Progenitor cell of endocrine pancreas (in vitro differentiated cells): Measurements from ENCODE around the gene NIPBL. TPM values are rescaled to one million over a fixed set of nuclear protein-coding genes. Genes with fewer than 3 reads are reported as not detected.
"Not testable (repeated sequence)": the region's sequence is repeated elsewhere in the genome, so short reads cannot be mapped to it uniquely, and the experiment has no call there.

ENCODE experiments used
- DNase-seq: peaks from one replicate; pipeline ENCODE4 v3.0.0; 2021; ENCODE audit warnings: low spot score; ENCODE audit not compliant: unreplicated experiment
- H3K27ac Mint-ChIP-seq: 2 replicates; pipeline ENCODE4 v1.8.0; 2021; ENCODE audit warnings: mild to moderate bottlenecking, moderate library complexity, mixed read lengths
- H3K27me3 Mint-ChIP-seq: 2 replicates; pipeline ENCODE4 v1.8.0; 2021; ENCODE audit warnings: mixed read lengths
- H3K36me3 Mint-ChIP-seq: 2 replicates; pipeline ENCODE4 v1.8.0; 2022; ENCODE audit warnings: mixed read lengths; ENCODE audit not compliant: insufficient read depth
- H3K4me1 Mint-ChIP-seq: 2 replicates; pipeline ENCODE4 v1.8.0; 2021; ENCODE audit warnings: low read depth, mixed read lengths
- H3K4me3 Mint-ChIP-seq: 2 replicates; pipeline ENCODE4 v1.8.0; 2021; ENCODE audit warnings: low read depth, mild to moderate bottlenecking, moderate library complexity, mixed read lengths
- H3K9me3 Mint-ChIP-seq: 2 replicates; pipeline ENCODE4 v1.8.0; 2021; ENCODE audit warnings: low read depth, mixed read lengths
- total RNA-seq: library from RNA; stranded (reverse); gene quantifications from 2 replicates; pipeline ENCODE4 v1.2.1, GENCODE V29; 2021
- TF ChIP-seq, protein P1 (sequence below): fragments of 200-600 bp; sonication (generic); IDR thresholded peaks from one replicate; pipeline ENCODE4 v1.5.0; 2021; ENCODE audit warnings: antibody characterized with exemption, mild to moderate bottlenecking; ENCODE audit not compliant: unreplicated experiment

NIPBL gene
- total RNA-seq, 1 donor from 2014 or later, result 85.6 TPM

- Mint-ChIP-seq H3K9me3 (peaks cover 44% of the 10 kb centered on the region), H3K36me3 (peaks cover 45% of the 10 kb centered on the region), H3K4me3 (no peak overlapping the region), H3K4me1 (peaks cover 41% of the 10 kb centered on the region), H3K27me3 (peaks cover 2% of the 10 kb centered on the region), H3K27ac (peak overlapping the region; percentile 58)
- DNase-seq, result no peak
- TF ChIP-seq, protein P1, sequence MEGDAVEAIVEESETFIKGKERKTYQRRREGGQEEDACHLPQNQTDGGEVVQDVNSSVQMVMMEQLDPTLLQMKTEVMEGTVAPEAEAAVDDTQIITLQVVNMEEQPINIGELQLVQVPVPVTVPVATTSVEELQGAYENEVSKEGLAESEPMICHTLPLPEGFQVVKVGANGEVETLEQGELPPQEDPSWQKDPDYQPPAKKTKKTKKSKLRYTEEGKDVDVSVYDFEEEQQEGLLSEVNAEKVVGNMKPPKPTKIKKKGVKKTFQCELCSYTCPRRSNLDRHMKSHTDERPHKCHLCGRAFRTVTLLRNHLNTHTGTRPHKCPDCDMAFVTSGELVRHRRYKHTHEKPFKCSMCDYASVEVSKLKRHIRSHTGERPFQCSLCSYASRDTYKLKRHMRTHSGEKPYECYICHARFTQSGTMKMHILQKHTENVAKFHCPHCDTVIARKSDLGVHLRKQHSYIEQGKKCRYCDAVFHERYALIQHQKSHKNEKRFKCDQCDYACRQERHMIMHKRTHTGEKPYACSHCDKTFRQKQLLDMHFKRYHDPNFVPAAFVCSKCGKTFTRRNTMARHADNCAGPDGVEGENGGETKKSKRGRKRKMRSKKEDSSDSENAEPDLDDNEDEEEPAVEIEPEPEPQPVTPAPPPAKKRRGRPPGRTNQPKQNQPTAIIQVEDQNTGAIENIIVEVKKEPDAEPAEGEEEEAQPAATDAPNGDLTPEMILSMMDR, result no peak
Observed at GRCh38 chr5:37090123-37090726, 213.7 kb downstream of the NIPBL start.

DNA sequence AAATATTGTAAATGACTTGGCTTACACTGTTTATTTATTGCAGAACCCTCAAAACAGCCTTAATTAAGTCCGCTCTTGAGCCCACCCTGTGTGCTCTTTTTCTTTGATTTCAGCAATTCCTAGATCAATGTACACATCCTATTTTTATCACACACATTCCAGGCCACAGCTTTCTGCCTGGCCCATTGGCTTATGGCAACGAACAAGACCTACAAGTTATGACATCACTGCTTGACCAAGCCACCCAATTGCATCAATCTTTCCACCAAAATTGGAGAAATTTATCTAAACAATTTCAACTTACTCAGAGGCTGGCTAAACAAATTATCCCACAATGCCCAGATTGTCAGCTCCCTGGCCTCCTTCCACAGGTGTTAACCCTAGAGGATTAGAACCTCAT, 214.2 kb downstream of the NIPBL start:
- H3K4me3 Mint-ChIP-seq, result no peak overlapping the region
- H3K4me1 Mint-ChIP-seq, result peaks cover 41% of the 10 kb centered on the region
- TF ChIP-seq, protein P1, result no peak
- DNase-seq, result no peak
- peaks cover 44% of the 10 kb centered on the region for H3K36me3 Mint-ChIP-seq
- peaks cover 42% of the 10 kb centered on the region for H3K9me3 Mint-ChIP-seq
- H3K27ac Mint-ChIP-seq, result peak overlapping the region; percentile 32
- H3K27me3 Mint-ChIP-seq, result peaks cover 2% of the 10 kb centered on the region

DNA sequence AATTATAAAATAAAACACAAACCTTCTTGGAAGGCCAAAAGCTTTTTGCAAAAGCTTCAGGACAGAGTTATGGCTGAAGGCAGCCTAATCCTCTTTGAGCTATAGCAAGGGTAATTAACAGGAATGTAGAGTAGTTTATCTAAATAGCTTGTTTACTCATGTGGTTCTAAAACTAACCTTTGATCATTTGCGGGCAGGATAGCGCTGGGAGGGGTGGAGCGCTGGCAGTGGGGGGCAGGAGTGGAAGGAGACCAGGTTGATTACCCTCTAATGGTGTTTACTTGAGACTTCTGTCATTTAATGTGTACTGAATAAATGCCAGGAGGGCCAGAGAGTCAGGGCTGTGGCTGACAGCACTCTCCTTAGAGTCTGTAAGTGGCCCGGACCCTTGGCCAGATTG, 217.2 kb downstream of the NIPBL start:
- H3K4me3 Mint-ChIP-seq, DNase-seq, H3K27me3 Mint-ChIP-seq, H3K27ac Mint-ChIP-seq: not testable (repeated sequence)
- Mint-ChIP-seq H3K4me1 (peaks cover 30% of the 10 kb centered on the region), H3K9me3 (peaks cover 53% of the 10 kb centered on the region), H3K36me3 (peaks cover 51% of the 10 kb centered on the region)

DNA sequence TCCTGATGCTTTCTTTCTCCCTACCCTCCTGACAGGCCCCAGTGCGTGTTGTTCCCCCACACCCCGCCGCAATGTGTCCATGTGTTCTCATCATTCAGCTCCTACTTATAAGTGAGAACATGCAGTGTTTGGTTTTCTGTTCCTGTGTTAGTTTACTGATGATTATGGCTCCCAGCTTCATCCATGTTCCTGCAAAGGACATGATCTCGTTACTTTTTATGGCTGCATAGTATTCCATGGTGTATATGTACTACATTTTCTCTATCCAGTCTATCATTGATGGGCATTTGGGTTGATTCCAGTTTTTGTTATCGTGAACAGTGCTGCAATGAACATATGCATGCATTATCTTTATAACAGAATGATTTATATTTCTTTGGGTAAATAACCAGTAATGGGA, 222.7 kb downstream of the NIPBL start:
- peaks cover 11% of the 10 kb centered on the region for H3K27me3 Mint-ChIP-seq
- H3K27ac Mint-ChIP-seq, DNase-seq, H3K4me1 Mint-ChIP-seq, H3K4me3 Mint-ChIP-seq: not testable (repeated sequence)
- peaks cover 90% of the 10 kb centered on the region for H3K36me3 Mint-ChIP-seq
- peaks cover 86% of the 10 kb centered on the region for H3K9me3 Mint-ChIP-seq

- no peak overlapping the region for H3K27ac Mint-ChIP-seq
Observed at GRCh38 chr5:37103302-37103701, 226.7 kb downstream of the NIPBL start.

DNA sequence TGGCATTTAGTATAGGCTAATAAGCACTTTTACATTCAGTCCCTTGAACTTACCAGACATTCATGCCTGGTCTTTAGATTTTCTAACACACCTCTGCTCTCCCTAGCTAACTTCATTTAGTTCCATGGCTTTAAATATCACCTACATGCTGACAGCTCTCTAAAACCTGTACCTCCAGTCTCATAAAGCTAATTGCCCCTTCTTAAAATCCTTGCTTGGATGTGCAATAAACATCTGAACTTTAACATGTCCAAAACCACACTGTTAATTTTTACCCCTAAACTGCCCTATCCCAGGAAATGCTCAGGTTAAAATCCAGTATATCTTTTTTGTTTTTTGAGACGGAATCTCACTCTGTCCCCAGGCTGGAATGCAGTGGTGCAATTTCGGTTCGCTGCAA, 232.8 kb downstream of the NIPBL start:
- Mint-ChIP-seq H3K9me3 (no peaks in the 10 kb centered on the region), H3K4me3 (no peak overlapping the region), H3K36me3 (peaks cover 62% of the 10 kb centered on the region), H3K4me1 (no peaks in the 10 kb centered on the region), H3K27me3 (peaks cover 10% of the 10 kb centered on the region), H3K27ac (no peak overlapping the region)
- DNase-seq, result no peak
- TF ChIP-seq, protein P1, result no peak

More at GRCh38 chr5:37103302-37103701, 226.7 kb downstream of the NIPBL start:
- H3K4me1 Mint-ChIP-seq, result no peaks in the 10 kb centered on the region
- H3K36me3 Mint-ChIP-seq, result peaks cover 85% of the 10 kb centered on the region
- H3K9me3 Mint-ChIP-seq, result peaks cover 52% of the 10 kb centered on the region
- DNase-seq, result no peak
- TF ChIP-seq, protein P1, result no peak
- H3K27me3 Mint-ChIP-seq, result peaks cover 15% of the 10 kb centered on the region
- H3K4me3 Mint-ChIP-seq, result no peak overlapping the region
